Gastrocnemius medialis (tissue), 4 donors: ENCODE measurements around the gene EXD3.

ENCODE experiments used
- POLR2A ChIP-seq, 2 donors: fragments of 450-650 bp; IDR thresholded peaks; one replicate each; pipeline ENCODE4 v1.6.1; 2017; ENCODE audit warnings: antibody characterized with exemption in 2 of 2, mild to moderate bottlenecking in 2 of 2, moderate library complexity in 2 of 2
- TF ChIP-seq, protein P1 (sequence below), 5 experiments: fragments of 450-650 bp in 3 of 5; fragments of 200-600 bp in 2 of 5; sonication (generic) in 2 of 5; IDR thresholded peaks in 4 of 5; conservative IDR thresholded peaks in 1 of 5; 1 replicate in 4 of 5; 2 replicates in 1 of 5; pipeline ENCODE4 v1.5.1; 2016 to 2019; ENCODE audit warnings: antibody characterized with exemption in 5 of 5, mild to moderate bottlenecking in 3 of 5, moderate library complexity in 3 of 5

DNA sequence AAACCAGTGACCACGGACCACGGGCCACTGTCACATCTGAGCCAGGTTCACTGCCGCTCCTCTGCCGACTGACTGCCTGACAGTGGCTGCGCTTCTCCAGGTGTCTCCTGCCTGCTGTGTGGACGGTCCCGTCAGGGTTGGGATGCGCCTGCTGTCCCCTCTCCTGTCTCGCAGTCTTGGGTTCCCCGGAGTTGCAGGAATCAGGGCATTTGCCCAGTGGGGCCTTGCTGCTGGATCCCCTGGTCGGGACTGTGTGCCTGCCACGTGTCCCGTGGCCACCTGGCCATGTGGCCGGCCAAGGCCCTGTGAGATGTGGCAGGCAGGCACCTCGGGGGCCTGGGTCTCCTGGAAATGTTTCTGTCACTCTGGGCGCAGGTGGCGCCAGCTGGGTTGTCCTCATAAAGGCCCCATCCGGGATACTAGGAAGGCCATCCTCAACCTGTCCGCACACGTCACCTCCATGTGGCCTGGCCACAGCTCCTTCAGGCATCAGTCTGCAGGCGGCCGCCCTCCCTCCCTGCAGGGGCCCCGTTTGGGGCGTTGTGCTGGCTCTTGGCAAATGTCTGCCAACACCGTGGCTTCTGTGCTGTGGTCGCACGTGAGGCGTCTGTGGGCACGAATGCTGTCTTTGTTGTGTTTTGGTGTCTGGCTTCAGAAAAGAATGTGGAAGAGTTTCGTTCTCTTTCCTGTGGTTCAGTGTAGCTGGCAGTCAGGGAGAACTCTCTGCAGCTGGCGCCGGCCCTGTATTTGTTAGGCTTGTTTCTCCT lies 151.8 kb downstream of the EXD3 start:
- TF ChIP-seq, protein P1, sequence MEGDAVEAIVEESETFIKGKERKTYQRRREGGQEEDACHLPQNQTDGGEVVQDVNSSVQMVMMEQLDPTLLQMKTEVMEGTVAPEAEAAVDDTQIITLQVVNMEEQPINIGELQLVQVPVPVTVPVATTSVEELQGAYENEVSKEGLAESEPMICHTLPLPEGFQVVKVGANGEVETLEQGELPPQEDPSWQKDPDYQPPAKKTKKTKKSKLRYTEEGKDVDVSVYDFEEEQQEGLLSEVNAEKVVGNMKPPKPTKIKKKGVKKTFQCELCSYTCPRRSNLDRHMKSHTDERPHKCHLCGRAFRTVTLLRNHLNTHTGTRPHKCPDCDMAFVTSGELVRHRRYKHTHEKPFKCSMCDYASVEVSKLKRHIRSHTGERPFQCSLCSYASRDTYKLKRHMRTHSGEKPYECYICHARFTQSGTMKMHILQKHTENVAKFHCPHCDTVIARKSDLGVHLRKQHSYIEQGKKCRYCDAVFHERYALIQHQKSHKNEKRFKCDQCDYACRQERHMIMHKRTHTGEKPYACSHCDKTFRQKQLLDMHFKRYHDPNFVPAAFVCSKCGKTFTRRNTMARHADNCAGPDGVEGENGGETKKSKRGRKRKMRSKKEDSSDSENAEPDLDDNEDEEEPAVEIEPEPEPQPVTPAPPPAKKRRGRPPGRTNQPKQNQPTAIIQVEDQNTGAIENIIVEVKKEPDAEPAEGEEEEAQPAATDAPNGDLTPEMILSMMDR (IDR thresholded peaks at IDR 0.05 in 4 of 5, conservative IDR thresholded peaks at IDR 0.05 in 1 of 5), result no peak
- TF ChIP-seq POLR2A (IDR thresholded peaks at IDR 0.05), result no peak
